Bronchial epithelial cell (primary cell): ENCODE data around the gene A3GALT2. TPM values are rescaled to one million over a fixed set of nuclear protein-coding genes. Genes with fewer than 3 reads are reported as not detected.
"Not testable (repeated sequence)": the region's sequence is repeated elsewhere in the genome, so short reads cannot be mapped to it uniquely, and the experiment has no call there.

Source experiments
- DNase-seq: peaks from one replicate; pipeline ENCODE4 v3.0.0-alpha.2; 2010; ENCODE audit warnings: low read depth
- FAIRE-seq: peaks from 2 replicates; lab custom pipeline; 2011; peaks lifted over from hg19 to GRCh38; lab: Jason Lieb, UNC
- H3K27me3 ChIP-seq: 2 replicates; pipeline ENCODE4 v1.5.1; 2011; ENCODE audit warnings: low read length; ENCODE audit not compliant: control insufficient read depth, insufficient read depth
- H3K36me3 ChIP-seq: 2 replicates; pipeline ENCODE4 v1.5.1; 2011; ENCODE audit warnings: low read length; ENCODE audit not compliant: control insufficient read depth, insufficient read depth
- H3K4me3 ChIP-seq: 2 replicates; pipeline ENCODE4 v1.5.1; 2011; ENCODE audit warnings: mild to moderate bottlenecking, low read depth, low read length, control low read depth
- total RNA-seq: library from RNA; depleted of rRNA; stranded (reverse); fragments of >200 nt; gene quantifications from 2 replicates; pipeline ENCODE4 v1.2.1, GENCODE V29; 2014
- TF ChIP-seq, protein P1 (sequence below): IDR thresholded peaks from 2 replicates; pipeline ENCODE4 v1.5.1; 2011; ENCODE audit warnings: mild to moderate bottlenecking, moderate library complexity, low read length, control low read depth, inconsistent platforms; ENCODE audit not compliant: insufficient read depth, severe bottlenecking

The A3GALT2 gene
- total RNA-seq, 1 donor from 2014 or later, result not detected

- DNase-seq (no peak), FAIRE-seq (no peak)
- Histone ChIP-seq H3K27me3 (peaks cover 5% of the 10 kb centered on the region), H3K36me3 (no peaks in the 10 kb centered on the region), H3K4me3 (no peak overlapping the region)
- TF ChIP-seq, protein P1, sequence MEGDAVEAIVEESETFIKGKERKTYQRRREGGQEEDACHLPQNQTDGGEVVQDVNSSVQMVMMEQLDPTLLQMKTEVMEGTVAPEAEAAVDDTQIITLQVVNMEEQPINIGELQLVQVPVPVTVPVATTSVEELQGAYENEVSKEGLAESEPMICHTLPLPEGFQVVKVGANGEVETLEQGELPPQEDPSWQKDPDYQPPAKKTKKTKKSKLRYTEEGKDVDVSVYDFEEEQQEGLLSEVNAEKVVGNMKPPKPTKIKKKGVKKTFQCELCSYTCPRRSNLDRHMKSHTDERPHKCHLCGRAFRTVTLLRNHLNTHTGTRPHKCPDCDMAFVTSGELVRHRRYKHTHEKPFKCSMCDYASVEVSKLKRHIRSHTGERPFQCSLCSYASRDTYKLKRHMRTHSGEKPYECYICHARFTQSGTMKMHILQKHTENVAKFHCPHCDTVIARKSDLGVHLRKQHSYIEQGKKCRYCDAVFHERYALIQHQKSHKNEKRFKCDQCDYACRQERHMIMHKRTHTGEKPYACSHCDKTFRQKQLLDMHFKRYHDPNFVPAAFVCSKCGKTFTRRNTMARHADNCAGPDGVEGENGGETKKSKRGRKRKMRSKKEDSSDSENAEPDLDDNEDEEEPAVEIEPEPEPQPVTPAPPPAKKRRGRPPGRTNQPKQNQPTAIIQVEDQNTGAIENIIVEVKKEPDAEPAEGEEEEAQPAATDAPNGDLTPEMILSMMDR, result no peak
These were observed 10.2 kb downstream of the A3GALT2 start for GRCh38 chr1:33310702-33311101.

GRCh38 chr1:33309351-33309750 is 11.5 kb downstream of the A3GALT2 start:
- H3K27me3 ChIP-seq, H3K4me3 ChIP-seq, DNase-seq, H3K36me3 ChIP-seq, FAIRE-seq: not testable (repeated sequence)

DNA sequence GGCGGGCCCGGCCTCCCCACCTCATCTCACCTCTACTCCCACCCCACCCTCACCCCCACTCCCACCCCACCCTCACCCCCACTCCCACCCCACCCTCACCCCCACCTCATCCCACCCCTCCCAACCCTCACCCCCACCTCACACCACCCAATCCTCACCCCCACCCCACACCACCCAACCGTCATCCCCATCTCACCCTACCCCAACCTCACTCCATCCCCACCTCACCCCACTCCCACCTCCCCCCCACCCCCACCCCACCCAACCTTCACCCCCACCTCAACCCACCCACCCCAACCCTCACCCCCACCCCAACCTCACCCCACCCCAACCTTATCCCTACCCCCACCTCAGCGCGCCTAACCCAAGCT is 13.4 kb downstream of the A3GALT2 start:
- DNase-seq (no peak), FAIRE-seq (no peak)
- H3K4me3 ChIP-seq, result no peak overlapping the region
- peaks cover 5% of the 10 kb centered on the region for H3K27me3 ChIP-seq
- TF ChIP-seq, protein P1, result no peak
- no peaks in the 10 kb centered on the region for H3K36me3 ChIP-seq

GRCh38 chr1:33306653-33307493 is 14.0 kb downstream of the A3GALT2 start:
- TF ChIP-seq, protein P1, result no peak
- no peak overlapping the region for H3K4me3 ChIP-seq
- no peaks in the 10 kb centered on the region for H3K36me3 ChIP-seq
- no peak for FAIRE-seq
- peaks cover 5% of the 10 kb centered on the region for H3K27me3 ChIP-seq
- no peak for DNase-seq

GRCh38 chr1:33305816-33306652 is 14.9 kb downstream of the A3GALT2 start:
- Histone ChIP-seq H3K27me3 (peaks cover 5% of the 10 kb centered on the region), H3K4me3 (no peak overlapping the region), H3K36me3 (no peaks in the 10 kb centered on the region)
- DNase-seq, result no peak
- TF ChIP-seq, protein P1, result no peak
- FAIRE-seq, result no peak

DNA sequence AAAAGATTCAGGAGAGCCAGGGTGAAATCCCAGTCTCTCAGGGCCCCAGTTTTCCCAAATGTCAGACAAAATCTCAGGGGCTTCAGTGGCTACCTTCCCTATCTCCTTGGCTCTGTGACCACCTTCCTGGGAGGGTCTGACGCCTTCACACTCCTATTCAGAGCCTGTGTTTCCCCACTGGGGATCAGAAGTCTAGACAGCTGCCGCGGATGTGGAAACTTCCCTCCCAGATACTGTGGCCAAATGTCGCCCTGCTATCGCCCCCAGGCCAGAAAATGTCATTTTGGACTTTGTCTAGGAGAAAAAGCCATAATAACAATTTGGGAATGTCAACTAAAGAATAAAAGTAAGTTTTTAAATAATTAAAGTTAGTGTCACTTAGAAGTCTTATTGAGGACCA is 15.9 kb downstream of the A3GALT2 start:
- H3K27me3 ChIP-seq, result peaks cover 5% of the 10 kb centered on the region
- DNase-seq (no peak), FAIRE-seq (no peak)
- TF ChIP-seq, protein P1, result no peak
- H3K36me3 ChIP-seq, result no peaks in the 10 kb centered on the region
- no peak overlapping the region for H3K4me3 ChIP-seq
